ENCODE measurements around the gene IGFALS.

The IGFALS gene

DNA sequence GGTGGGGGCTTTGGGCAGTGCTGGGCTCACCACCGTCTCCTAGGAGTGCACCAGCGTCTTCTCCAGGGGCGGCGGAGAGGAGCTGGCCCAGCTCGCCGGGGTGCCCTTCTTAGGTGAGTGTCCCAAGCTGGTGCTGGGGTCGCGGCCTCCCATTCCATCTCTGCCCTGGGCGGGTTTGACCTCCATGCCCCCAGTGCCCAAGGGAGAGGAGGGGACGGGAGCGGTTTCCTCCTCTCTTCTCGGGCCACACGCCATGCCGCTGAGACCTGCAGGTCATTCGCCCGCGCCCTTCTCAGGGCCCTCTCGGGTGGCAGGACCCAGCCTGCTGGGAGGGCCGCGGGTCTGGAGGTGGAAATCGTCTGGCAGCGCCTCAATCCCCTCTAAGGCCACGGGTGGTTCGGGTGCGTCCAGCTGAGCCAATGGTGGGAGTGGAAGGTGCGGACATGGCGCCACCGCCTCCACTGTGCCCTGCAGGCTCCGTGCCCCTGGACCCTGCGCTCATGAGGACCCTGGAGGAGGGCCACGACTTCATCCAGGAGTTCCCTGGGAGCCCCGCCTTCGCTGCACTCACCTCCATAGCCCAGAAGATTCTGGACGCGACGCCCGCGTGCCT, 5.3 kb downstream of the IGFALS start:
- DNase-seq, result no peak

- no peak for DNase-seq
Observed at GRCh38 chr16:1787322-1788094, 6.0 kb downstream of the IGFALS start.

DNA sequence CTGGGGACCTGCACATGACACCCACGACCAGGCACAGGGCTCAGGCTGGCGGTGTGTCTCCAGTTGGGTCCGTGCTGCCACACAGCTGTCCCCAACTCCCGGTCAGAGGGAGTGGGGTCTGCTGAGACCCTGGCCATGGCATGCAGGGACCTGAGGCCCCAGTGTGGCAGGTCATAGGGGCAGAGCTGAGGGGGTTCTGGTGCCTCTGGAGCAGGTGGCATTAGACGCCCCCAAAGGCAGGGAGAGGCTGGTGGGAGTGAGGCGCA, 6.5 kb downstream of the IGFALS start:
- no peak for DNase-seq

DNA sequence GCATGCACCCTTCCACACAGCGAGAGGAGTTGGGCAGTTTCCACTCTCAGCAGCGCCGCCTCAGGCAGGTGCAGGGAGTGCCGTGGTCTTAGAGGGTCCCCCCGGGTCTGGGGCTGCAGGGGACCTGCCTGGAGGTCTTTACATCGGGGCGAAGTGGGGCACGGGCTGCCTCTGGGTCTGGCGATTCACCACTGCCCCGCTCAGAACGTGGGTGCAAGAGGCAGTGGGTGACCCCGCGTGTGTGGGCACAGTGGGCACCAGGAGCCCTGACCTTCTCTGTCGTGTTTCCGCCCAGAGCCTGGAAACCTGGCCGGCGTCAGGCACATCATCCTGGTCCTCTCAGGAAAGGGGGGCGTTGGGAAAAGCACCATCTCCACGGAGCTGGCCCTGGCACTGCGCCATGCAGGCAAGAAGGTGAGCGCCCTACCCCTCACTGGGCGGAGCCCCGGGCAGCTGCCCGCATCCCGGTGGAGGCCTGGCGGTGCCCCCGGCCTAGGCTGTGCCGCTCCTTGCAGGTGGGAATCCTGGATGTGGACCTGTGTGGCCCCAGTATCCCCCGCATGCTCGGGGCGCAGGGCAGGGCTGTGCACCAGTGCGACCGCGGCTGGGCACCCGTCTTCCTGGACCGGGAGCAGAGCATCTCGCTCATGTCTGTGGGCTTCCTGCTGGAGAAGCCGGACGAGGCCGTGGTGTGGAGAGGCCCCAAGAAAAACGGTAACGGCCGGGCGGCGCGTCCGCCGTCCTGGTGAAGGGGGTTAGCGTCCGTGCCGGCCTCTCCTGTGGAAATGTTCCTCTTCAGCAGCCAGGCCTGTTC, 7.1 kb downstream of the IGFALS start:
- DNase-seq, result no peak

DNA sequence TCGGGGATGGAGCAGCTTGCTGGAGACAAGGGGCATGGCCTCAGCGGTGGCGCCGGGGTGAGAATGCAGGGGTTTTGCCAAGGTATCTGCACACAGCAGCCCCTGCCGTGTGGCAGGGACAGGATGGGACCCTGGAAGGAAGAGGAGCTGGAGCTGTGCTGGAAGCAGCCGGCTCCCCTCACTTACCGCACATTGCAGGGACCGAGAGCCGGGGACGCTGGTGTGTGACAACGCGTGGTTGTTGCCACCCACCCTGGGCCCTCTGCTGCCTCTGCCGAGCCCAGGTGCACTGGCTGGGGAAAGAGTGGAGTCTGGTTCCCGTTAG, 7.7 kb downstream of the IGFALS start:
- DNase-seq, result no peak

DNA sequence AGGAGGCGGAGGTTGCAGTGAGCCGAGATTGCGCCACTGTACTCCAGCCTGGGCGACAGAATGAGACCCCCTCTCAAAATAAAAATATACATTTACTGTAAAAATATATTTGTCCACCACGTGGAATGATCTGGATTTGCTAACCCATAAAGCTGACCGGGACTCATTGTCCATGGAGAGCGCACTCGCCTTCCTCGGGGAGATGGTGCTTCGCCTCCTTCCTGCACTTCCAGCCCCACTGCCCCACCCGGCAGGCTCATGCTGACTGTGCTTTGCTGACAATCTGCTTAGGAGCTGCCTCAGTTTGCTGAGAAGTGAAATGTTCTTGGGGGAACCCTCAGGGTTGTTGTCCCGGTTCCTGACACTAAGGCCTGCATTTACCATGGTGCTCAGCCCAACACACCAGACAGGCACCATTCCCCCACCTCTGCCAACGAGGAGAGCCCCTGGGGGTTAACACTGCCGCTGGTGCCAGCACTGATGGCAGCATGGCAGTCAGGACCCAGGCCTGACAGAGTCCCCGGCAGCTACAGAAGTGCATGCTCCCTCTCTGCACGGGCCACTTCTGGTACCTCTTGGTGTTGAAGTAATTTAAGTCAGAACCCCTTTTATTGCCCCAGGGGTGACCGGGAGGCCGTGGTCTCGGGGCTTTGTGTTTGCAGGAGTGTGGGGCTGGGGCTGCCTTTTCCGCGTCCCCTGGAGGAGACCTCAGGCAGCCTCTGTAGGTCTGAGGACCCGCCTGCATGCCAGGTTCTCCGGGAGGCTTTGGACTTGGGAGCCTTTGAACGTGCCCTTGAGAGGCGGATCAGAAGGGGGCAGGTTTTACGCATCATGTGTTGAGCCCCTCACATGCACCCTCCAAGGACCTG, 8.3 kb downstream of the IGFALS start:
- DNase-seq, result no peak

DNA sequence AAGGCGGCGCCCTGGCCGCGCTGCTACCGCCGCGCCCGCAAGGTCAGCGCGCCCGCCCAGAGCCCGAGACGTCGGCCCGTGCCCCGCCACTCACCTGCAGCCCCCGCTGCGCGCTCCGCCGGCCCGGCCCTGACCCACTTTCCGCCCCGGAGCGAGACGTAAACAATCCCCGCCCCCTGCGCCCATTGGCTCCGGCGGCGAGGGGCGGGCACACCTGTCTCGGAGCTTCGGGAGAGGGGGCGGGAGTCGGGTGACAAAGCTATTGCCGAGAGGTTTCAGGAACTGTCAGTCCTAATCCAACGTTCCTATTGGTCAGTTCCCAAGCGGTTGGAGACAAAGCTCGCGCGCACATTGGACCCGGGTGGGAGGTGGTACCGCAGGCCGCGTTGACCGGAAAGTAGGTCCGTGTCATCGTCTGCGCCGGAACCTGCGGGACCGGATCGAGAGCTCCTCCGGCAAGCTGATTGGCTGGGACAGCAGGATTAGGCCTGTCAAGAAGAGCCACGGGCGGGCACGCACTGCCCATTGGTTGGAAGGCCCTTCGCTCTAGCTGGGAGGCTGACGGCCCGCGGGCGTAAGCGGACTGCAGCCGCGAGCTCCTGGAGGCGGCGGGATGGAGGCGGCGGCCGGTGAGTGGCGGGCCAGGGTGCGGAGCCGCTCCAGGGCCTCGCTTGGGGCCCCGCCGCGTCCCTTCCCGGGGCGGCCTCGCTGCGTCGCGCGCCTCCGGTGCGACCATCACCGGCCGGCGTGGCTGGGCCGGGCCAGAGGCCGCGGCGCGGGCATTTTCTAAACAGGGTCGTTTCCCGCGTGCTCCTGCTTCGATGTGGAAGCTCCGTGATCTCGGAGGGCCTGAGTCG, 10.9 kb downstream of the IGFALS start, which contains the start of the genes NUBP2 and SPSB3:
Gene NUBP2 (plus strand): TSS at position 553 of the 857 bp plus-strand sequence. CDS start 61 bp downstream, at position 614.
Gene SPSB3 (minus strand): TSS at position 164 of the 857 bp plus-strand sequence. CDS start 1,088 bp downstream, outside the sequence.
- peak; percentile 90 for DNase-seq

DNA sequence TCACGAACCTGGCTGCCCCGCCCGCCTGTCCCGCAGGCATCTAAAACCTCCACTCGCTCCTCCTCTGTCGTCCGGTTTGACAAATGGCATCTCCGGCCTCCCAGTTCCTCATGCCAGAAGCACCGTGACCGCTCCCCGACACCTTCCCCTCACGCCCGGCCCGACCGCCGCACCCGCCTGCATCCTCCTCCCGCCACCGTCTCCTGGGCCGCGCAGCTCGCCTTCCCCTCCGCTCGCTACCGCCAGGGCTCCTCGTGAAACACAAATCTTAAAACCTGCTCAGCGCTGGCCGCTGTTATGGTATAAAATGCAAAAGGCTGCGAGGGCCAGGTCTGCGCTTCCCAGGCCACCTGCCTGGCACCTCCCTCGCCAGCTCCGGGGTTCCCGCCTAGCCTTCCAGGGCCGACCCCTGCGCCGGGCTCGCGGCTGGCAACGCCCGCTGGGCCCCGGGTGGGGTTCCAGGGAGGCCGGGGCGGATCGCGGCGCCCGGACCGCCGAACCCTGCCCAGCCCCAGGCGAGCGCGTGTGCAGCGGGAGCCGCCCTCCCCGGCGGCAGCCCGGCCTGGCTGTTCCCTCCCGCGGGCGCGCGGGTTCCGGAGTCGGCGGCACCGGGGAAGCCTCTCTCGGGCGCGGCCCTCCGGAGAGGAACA, 11.6 kb downstream of the IGFALS start:
- no peak for DNase-seq

DNA sequence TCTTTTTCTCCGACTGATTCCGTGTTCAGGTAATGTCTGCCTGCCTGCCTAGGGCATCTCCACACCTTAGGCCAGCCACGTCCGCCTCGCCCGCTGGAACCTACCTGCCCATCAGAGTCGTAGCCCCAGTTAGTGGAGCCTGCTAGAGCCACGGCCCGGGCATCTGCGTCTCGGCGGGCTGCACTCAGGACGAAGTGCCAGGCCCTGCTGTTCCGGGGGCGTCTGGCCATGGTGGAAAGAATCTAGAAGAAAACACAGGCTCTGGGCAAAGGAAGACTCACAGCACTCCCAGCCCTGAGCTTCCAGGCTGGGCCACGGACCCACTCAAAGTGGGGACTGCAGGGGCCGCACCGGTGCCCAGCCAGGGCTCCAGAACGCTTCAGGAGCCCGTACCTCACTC, 12.3 kb downstream of the IGFALS start:
- no peak for DNase-seq

GRCh38 chr16:1780677-1781072, 12.8 kb downstream of the IGFALS start:
- no peak for DNase-seq

GRCh38 chr16:1779741-1780676, 13.5 kb downstream of the IGFALS start:
- no peak for DNase-seq

GRCh38 chr16:1779234-1779701, 14.2 kb downstream of the IGFALS start:
- no peak for DNase-seq

DNA sequence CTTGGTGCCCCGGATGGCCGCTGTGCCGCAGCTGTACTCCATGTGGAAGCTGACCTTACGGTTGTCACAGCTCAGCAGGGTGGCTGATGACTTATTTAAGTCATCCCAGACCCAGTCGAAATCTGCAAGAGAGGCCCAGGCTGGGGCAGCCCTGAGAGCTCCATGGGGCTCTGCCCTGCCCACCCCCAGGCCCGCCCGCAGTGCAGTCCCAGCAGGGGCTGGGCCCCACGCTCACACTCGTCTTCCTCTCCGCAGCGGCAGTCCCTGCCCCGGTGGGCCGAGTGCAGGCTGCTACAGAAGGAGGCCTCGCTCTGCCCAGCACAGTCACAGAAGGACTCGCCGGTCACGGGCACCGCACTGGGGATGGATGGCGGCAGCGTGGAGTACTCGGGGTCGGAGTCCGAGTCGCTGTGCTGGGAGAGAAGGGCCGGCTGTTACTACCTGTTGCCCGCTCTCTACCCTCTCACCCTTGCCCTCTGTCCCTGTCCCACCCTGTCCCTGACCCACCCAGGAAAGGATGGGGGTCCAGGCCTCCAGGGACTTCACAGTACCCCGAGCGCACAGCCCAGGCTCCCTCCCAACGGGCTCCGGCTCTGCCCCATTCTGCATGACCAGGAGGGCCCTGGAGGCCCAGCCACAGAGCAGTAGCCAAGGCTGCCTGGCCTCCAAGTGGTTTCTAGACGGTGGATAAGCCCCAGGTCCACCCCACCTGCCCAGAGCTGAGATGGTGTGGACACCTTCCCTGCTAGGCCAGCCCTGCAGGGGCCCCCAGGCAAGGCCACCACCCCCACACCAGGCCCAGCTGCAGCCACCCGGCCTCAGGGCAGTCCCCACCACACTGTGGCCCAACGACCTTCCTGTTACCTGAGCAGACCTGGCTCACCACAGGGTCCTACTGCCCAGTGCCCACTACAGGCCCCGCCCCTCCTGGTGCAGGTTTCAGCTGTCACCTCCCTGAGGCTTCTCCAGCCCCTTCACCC, 15.0 kb downstream of the IGFALS start:
- no peak for DNase-seq

DNA sequence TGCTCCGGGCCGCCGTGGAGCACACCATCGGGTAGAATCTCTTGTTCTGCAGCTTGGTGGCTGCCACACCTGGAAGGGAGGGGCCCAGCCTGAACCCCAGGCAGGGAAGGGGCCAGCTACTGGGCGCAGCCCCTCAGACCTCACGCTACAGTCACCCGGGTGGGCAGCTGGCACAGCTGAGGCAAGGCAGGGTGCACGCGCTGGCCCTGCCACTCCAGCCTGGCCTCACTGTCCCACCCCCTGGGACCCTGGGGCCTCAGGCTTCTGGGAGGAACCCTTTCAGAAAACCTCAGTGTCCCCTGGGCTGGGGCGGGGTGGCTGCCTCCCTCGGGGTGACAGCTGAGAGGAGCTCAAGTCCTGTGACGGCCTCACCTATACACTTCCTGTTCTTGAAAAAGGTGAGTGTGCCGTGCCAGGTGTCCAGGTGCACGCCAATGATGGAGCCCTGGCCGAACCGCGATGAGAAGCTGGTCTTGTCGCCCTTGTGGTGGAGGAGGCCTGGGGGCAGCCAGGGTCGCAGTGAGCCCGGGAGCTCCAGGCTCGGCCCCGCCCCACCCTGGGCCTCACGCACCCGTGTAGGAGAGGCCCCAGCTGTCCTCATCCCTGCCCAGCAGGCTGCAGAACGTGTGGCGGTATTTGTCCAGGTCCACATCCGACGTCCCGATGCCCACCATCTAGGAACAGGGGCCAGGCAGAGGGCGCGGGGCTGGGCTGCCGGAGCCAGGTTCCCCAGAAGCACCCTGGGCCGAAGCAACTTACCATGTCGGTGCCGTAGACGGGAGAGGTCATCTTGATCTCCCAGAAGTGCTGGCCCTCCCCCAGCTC, 15.9 kb downstream of the IGFALS start:
- no peak for DNase-seq

- no peak for DNase-seq
Observed at GRCh38 chr16:1776991-1777374, 16.5 kb downstream of the IGFALS start.

DNA sequence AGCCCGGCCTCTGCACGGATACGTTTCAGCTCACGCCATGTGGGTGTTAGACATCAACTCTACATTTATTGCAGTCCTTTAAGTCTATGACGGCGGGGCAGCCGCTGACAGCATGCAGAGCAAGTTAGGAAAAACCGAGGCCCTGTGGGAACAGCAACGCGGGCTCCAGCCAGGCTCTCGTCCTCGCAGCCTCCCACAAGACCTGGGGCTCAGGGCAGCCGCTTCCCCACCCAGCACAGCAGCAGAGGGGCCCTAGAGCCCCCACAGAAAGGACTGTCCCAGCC, 16.9 kb downstream of the IGFALS start:
- DNase-seq, result no peak

- DNase-seq, result no peak
Observed at GRCh38 chr16:1775846-1776671, 17.4 kb downstream of the IGFALS start.
